DND-41 (cell line): Measurements from ENCODE around the gene EPHX1.

ENCODE experiments used
- ATAC-seq: fragments of 200-7000 bp; cut with Tn5 transposase; 3 replicates; pipeline ENCODE4 v1.9.1; 2021; ENCODE audit warnings: low read depth; ENCODE audit not compliant: insufficient read depth
- DNase-seq: peaks from one replicate; pipeline ENCODE4 v3.0.0-alpha.2; 2020
- H2AFZ ChIP-seq: 2 replicates; pipeline ENCODE4 v1.6.0; 2012; ENCODE audit warnings: low read depth, low read length
- H3K27ac ChIP-seq: 2 replicates; pipeline ENCODE4 v1.5.1; 2012; ENCODE audit warnings: low read length, inconsistent platforms
- H3K27me3 ChIP-seq: fragments of 200-600 bp; sonication (generic); 2 replicates; pipeline ENCODE4 v1.6.0; 2012; ENCODE audit warnings: low read length, mild to moderate bottlenecking, inconsistent platforms; ENCODE audit not compliant: insufficient read depth, poor library complexity
- H3K36me3 ChIP-seq: 2 replicates; pipeline ENCODE4 v1.5.1; 2012; ENCODE audit warnings: low read length, inconsistent platforms; ENCODE audit not compliant: insufficient read depth
- H3K4me1 ChIP-seq: 2 replicates; pipeline ENCODE4 v1.5.1; 2012; ENCODE audit warnings: mild to moderate bottlenecking, low read length; ENCODE audit not compliant: insufficient read depth
- H3K4me2 ChIP-seq: 2 replicates; pipeline ENCODE4 v1.6.0; 2012; ENCODE audit warnings: mild to moderate bottlenecking, moderate library complexity, low read length, inconsistent platforms; ENCODE audit not compliant: insufficient read depth
- H3K4me3 ChIP-seq, 2 experiments: fragments of 200-600 bp in 1 of 2; shearing (Covaris generic) in 1 of 2; 2 replicates each; pipeline ENCODE4 v1.5.1; 2012 to 2016; ENCODE audit warnings: inconsistent platforms in 2 of 2, low read length in 2 of 2, mild to moderate bottlenecking in 2 of 2, low read depth in 1 of 2, moderate library complexity in 1 of 2
- H3K79me2 ChIP-seq: 2 replicates; pipeline ENCODE4 v1.6.0; 2012; ENCODE audit warnings: low read length, inconsistent platforms; ENCODE audit not compliant: insufficient read depth
- H3K9ac ChIP-seq: 2 replicates; pipeline ENCODE4 v1.6.0; 2012; ENCODE audit warnings: low read depth, mild to moderate bottlenecking, inconsistent platforms, low read length, moderate library complexity
- H3K9me3 ChIP-seq: 2 replicates; pipeline ENCODE4 v1.5.1; 2012; ENCODE audit warnings: low read length, moderate library complexity, mild to moderate bottlenecking, inconsistent platforms; ENCODE audit not compliant: insufficient read depth, severe bottlenecking
- H4K20me1 ChIP-seq: 2 replicates; pipeline ENCODE4 v1.6.0; 2012; ENCODE audit warnings: low read length; ENCODE audit not compliant: insufficient read depth
- EZH2 ChIP-seq: IDR thresholded peaks from 3 replicates; pipeline ENCODE4 v1.6.1; 2012; ENCODE audit warnings: borderline replicate concordance, low read depth, mild to moderate bottlenecking, moderate library complexity, low read length, inconsistent platforms; ENCODE audit not compliant: severe bottlenecking
- TF ChIP-seq, protein P1 (sequence below): IDR thresholded peaks from 2 replicates; pipeline ENCODE4 v1.5.1; 2012; ENCODE audit warnings: borderline replicate concordance, low read length, moderate library complexity, mild to moderate bottlenecking; ENCODE audit not compliant: poor library complexity, severe bottlenecking; ENCODE audit errors: extremely low read depth

EPHX1 gene

DNA sequence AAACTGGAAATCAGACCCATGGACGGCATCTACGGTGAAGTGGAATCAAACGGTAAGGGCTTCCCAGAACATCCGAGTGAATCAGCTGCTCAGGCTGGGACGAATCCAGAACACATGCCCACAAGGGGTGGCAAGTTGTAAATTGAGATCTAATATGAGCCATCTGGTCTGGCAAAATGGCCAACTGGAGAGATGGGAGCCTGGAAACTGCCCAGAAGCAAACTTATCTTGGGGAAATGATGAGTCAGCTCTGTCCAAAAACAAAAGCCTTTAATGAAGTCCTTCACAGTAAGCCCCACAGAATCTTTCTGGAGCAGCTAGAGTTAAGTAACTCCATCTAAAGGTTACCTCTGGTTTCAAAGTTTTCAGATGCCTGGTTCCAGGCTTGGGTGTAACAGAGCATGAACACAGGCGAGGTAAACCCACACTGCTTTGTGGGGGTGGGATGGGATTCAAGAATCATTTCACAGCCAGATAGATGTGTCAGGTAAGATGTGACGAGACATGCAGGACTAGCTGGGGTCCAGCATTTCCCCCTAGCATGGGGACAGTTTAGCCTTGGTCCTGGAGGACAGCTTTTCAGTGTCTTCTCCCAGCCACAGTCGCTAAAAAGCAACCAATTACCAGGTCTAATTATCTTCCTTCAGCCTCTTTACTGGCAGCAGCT, 42.8 kb upstream of the EPHX1 start:
- Histone ChIP-seq H3K27ac (no peak overlapping the region), H3K4me2 (no peak overlapping the region), H3K4me3 (no peak overlapping the region), H4K20me1 (no peaks in the 10 kb centered on the region), H3K36me3 (no peaks in the 10 kb centered on the region), H2AFZ (no peak overlapping the region), H3K9ac (no peak overlapping the region), H3K27me3 (no peaks in the 10 kb centered on the region), H3K9me3 (no peaks in the 10 kb centered on the region), H3K4me1 (peaks cover 12% of the 10 kb centered on the region; the same call in 1 of the 2 replicates), H3K79me2 (no peaks in the 10 kb centered on the region)
- DNase-seq (no peak), ATAC-seq (no peak)
- TF ChIP-seq, protein P1, sequence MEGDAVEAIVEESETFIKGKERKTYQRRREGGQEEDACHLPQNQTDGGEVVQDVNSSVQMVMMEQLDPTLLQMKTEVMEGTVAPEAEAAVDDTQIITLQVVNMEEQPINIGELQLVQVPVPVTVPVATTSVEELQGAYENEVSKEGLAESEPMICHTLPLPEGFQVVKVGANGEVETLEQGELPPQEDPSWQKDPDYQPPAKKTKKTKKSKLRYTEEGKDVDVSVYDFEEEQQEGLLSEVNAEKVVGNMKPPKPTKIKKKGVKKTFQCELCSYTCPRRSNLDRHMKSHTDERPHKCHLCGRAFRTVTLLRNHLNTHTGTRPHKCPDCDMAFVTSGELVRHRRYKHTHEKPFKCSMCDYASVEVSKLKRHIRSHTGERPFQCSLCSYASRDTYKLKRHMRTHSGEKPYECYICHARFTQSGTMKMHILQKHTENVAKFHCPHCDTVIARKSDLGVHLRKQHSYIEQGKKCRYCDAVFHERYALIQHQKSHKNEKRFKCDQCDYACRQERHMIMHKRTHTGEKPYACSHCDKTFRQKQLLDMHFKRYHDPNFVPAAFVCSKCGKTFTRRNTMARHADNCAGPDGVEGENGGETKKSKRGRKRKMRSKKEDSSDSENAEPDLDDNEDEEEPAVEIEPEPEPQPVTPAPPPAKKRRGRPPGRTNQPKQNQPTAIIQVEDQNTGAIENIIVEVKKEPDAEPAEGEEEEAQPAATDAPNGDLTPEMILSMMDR, result no peak
- no peak for TF ChIP-seq EZH2

DNA sequence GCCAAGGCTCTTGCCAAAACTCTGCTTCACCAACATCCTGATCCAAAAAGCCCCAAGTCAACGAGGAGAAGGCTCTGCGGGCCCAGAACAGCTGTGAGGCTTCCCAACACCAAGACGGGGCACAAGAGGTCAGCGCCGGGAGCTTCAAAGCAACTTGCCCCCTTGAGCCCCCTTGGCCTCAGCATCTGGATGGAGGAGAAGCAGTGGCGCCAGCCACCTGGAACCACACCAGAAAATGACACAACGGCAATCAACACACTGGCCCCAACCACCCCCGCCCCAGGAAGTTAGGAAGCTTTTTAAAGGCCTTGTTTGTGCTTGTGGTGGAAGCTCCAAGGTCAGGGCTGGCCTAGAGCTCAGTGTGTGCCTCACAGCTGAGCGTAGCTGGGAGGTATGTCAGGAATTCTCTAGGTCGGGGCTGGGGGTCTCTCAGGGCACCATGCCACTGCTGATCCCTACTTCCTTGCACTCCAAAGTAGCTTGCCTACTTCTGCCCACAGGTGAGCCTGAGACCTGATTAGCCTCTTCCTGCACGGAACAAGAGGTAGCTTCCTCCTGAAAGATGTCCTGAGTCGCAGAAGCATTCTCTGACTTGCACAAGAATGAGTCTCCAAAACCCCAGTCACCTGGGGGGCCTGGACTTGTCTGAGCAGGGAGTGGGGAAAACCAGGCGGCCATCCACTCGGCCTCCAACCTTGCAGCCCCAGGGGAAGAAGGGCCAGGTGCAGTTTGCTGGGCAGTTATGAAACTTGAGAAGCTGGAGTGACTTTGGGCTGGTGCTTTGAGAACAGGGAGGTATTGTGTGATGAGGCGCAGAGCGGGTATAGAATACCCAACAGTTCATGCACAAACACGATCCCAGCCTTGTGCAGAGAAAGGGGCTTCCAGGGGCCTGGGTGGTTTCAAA, 42.0 kb upstream of the EPHX1 start:
- H3K4me2 ChIP-seq, result no peak overlapping the region
- no peak overlapping the region for H2AFZ ChIP-seq
- no peaks in the 10 kb centered on the region for H4K20me1 ChIP-seq
- no peaks in the 10 kb centered on the region for H3K36me3 ChIP-seq
- peaks cover 12% of the 10 kb centered on the region; the same call in 1 of the 2 replicates for H3K4me1 ChIP-seq
- no peak overlapping the region for H3K27ac ChIP-seq
- H3K79me2 ChIP-seq, result no peaks in the 10 kb centered on the region
- no peak overlapping the region for H3K9ac ChIP-seq
- H3K4me3 ChIP-seq, result no peak overlapping the region
- no peak for DNase-seq
- H3K9me3 ChIP-seq, result no peaks in the 10 kb centered on the region
- no peak for TF ChIP-seq EZH2
- TF ChIP-seq, protein P1, result no peak
- no peak for ATAC-seq
- H3K27me3 ChIP-seq, result no peaks in the 10 kb centered on the region

DNA sequence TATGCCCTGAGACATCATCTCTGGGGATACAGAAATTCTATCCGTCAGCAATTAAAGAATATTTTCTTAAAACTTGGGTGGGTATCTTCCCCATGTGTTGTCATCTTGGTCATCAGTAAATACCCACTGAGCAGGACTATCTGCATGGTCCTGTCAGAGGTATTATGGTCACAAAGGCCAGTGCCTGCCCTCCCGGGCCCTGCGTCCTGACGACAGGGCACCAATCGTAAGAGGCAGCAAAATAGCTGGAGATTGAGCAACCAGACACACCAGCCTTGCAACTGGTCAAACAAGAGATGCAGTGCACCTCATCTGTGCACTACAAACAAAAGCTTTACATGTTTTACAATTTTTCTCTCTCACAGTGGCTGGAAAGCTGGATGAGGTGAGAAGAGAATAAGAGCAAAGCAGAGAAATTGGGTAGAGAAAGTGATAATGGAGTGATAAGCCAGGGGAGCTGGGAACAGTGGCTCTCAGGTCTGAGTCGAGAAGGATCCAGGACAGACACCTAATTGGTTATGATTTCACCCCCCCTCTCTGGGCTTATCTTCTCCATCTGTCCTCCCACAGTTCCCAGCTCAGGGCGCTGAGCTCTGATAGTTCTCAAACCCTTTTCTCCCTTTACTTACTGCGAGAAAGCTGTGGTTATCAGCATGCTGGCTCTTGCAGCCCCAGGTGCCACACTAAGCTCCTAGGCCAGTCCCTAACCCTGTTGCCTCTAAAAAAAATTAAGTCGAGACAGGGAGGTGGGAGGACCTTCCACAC, 41.1 kb upstream of the EPHX1 start:
- Histone ChIP-seq H2AFZ (no peak overlapping the region), H3K9me3 (no peaks in the 10 kb centered on the region), H3K36me3 (no peaks in the 10 kb centered on the region), H3K4me3 (no peak overlapping the region), H3K27ac (no peak overlapping the region), H3K27me3 (no peaks in the 10 kb centered on the region), H3K79me2 (no peaks in the 10 kb centered on the region), H3K4me2 (no peak overlapping the region), H3K9ac (no peak overlapping the region), H3K4me1 (peaks cover 12% of the 10 kb centered on the region; the same call in 1 of the 2 replicates), H4K20me1 (no peaks in the 10 kb centered on the region)
- no peak for TF ChIP-seq EZH2
- TF ChIP-seq, protein P1, result no peak
- peak; percentile 77 for ATAC-seq
- DNase-seq, result peak; percentile 38
